HL-60 (cell line): ENCODE results near the gene DNAH10.

ENCODE experiments used
- DNase-seq, 2 experiments: peaks; one replicate each; pipeline ENCODE4 v3.0.0-alpha.2; 2010 to 2020; ENCODE audit warnings: low read depth in 1 of 2, low spot score in 1 of 2
- H3K27ac ChIP-seq: fragments of 250-450 bp; sonication (Bioruptor Pico); replicated peaks from 2 replicates; pipeline ENCODE4 v1.5.1; 2020; ENCODE audit warnings: mild to moderate bottlenecking, moderate library complexity
- H3K27me3 ChIP-seq: fragments of 250-450 bp; sonication (Bioruptor Pico); 2 replicates; pipeline ENCODE4 v1.5.1; 2021; ENCODE audit warnings: mild to moderate bottlenecking, moderate library complexity; ENCODE audit not compliant: insufficient read depth, poor library complexity, severe bottlenecking
- H3K4me3 ChIP-seq: replicated peaks from 2 replicates; pipeline ENCODE4 v1.5.1; 2011; ENCODE audit warnings: mild to moderate bottlenecking, control low read depth, low read length; ENCODE audit not compliant: insufficient read depth
- CTCF ChIP-seq: IDR thresholded peaks from one replicate; pipeline ENCODE4 v1.5.1; 2011; ENCODE audit warnings: low read length, control low read depth, inconsistent platforms; ENCODE audit not compliant: insufficient read depth
- GABPA ChIP-seq: IDR thresholded peaks from 2 replicates; pipeline ENCODE4 v1.6.1; 2012; ENCODE audit warnings: low read depth
- POLR2AphosphoS5 ChIP-seq: IDR thresholded peaks from 2 replicates; pipeline ENCODE4 v1.6.1; 2012; ENCODE audit warnings: low read depth
- SPI1 ChIP-seq: IDR thresholded peaks from 2 replicates; pipeline ENCODE4 v1.6.1; 2012; ENCODE audit warnings: low read depth, mild to moderate bottlenecking, borderline replicate concordance
- TF ChIP-seq, protein P1 (sequence below): IDR thresholded peaks from 2 replicates; pipeline ENCODE4 v1.6.1; 2012; ENCODE audit warnings: low read depth; ENCODE audit not compliant: insufficient replicate concordance

DNAH10 gene

DNA sequence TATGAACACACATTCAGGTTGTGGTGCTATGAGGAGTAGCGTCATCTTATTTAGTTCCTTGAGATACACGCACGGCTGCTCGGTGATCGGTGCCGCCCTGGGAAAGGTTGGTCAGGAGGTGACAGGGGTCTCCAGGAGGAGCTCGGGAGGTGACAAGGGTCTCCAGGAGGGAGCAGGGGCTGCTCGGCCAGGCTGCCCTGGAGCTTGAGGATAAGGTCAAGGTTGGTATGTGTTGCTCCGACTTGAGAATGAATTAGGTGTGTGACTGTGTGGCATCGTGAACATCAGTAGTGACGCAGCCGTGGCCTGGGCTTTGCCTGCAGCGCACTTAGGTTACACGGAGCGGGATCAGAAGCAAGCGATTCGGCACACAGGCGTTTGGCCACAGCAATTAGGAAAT is 174.4 kb downstream of the DNAH10 start:
- H3K27me3 ChIP-seq = peaks cover 5% of the 10 kb centered on the region
- DNase-seq = no peak
- TF ChIP-seq CTCF = no peak
- TF ChIP-seq, protein P1, sequence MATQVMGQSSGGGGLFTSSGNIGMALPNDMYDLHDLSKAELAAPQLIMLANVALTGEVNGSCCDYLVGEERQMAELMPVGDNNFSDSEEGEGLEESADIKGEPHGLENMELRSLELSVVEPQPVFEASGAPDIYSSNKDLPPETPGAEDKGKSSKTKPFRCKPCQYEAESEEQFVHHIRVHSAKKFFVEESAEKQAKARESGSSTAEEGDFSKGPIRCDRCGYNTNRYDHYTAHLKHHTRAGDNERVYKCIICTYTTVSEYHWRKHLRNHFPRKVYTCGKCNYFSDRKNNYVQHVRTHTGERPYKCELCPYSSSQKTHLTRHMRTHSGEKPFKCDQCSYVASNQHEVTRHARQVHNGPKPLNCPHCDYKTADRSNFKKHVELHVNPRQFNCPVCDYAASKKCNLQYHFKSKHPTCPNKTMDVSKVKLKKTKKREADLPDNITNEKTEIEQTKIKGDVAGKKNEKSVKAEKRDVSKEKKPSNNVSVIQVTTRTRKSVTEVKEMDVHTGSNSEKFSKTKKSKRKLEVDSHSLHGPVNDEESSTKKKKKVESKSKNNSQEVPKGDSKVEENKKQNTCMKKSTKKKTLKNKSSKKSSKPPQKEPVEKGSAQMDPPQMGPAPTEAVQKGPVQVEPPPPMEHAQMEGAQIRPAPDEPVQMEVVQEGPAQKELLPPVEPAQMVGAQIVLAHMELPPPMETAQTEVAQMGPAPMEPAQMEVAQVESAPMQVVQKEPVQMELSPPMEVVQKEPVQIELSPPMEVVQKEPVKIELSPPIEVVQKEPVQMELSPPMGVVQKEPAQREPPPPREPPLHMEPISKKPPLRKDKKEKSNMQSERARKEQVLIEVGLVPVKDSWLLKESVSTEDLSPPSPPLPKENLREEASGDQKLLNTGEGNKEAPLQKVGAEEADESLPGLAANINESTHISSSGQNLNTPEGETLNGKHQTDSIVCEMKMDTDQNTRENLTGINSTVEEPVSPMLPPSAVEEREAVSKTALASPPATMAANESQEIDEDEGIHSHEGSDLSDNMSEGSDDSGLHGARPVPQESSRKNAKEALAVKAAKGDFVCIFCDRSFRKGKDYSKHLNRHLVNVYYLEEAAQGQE = no peak
- TF ChIP-seq GABPA = no peak

DNA sequence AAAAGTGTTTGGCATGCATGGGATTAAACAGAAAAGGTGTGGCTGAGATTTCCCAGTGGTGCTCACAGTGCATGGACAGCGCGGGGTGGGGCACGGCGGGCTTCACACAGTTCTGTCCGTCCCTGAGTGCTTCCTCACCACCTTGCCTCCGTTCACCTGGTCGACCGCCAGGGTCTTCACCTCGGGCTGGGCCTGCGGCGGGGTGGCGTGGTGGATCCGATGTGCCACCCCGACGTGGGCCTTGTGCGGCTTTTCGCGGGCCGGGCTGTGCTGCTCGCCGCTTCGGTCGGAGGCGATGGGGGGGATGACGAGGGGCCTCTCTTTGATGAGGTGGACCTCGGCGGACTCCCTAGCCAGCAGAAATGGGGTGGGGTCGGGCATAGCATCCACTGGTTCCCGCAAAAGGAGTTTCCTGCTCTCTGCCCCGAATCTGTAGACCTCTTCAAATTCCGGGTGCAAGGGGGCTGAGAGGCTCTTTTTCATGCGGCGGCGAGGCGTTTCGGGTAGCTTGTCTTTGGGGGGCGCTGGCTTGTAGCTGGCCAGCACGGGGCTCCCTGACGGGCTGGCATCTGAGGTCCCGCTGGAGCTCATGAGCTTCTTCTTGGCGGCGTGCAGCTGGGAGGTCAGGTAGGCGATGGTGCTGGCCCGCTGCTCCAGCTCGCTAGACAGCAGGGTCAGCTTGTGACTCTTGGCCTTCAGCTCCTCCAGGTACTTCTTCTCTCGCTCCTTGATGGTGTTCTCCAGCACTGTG is 175.0 kb downstream of the DNAH10 start:
- H3K27ac ChIP-seq = no peak overlapping the region
- peaks cover 4% of the 10 kb centered on the region for H3K27me3 ChIP-seq
- no peak for DNase-seq
- H3K4me3 ChIP-seq = no peak overlapping the region
- TF ChIP-seq CTCF (no peak), GABPA (no peak), SPI1 (no peak), POLR2AphosphoS5 (no peak)
- TF ChIP-seq, protein P1 = no peak

More for the DNA sequence above, 174.4 kb downstream of the DNAH10 start:
- Histone ChIP-seq H3K27ac (no peak overlapping the region), H3K4me3 (no peak overlapping the region)

GRCh38 chr12:123937707-123938591 is 175.8 kb downstream of the DNAH10 start:
- no peak for DNase-seq
- no peak overlapping the region for H3K27ac ChIP-seq
- TF ChIP-seq, protein P1 = no peak
- TF ChIP-seq POLR2AphosphoS5 = no peak
- H3K4me3 ChIP-seq = no peak overlapping the region
- no peaks in the 10 kb centered on the region for H3K27me3 ChIP-seq
